ENCODE results near the gene SORL1.

The SORL1 gene

DNA sequence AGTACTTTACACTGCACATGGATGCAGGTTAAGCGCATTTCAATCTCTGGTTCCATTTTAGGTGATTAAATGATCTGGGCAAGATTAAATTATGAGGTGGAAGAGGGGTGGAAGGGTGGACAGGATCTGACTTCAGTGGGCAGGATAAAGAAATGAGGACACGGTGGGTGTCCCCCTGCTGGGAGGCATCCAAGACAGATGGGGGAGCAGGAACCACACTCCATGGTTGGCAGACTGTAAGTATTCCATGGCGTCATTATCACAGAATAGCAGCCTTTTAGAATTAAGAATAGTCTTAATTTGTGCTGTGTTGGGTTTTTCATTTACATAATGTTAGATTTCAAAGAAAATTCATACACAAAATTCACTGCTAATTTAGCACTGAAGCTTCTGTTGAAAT, 7.6 kb upstream of the SORL1 start:
- peak overlapping the region; percentile 98 for H3K27ac ChIP-seq (ENCODE audit: low read depth, low read length, poor library complexity, severe bottlenecking)
- H3K9ac ChIP-seq (ENCODE audit: low read length), result peak overlapping the region; percentile 56; the same call in 1 of the 2 replicates
- no peaks in the 10 kb centered on the region for H3K79me2 ChIP-seq (ENCODE audit: insufficient read depth, low read length)
- H3K9me3 ChIP-seq (ENCODE audit: low read length), result no peaks in the 10 kb centered on the region
- H3F3A ChIP-seq (ENCODE audit: insufficient read depth, low read length), result peaks cover 16% of the 10 kb centered on the region
- no peaks in the 10 kb centered on the region for H3K27me3 ChIP-seq (ENCODE audit: insufficient read depth, low read length)
- H2AFZ ChIP-seq (ENCODE audit: low read length), result no peak overlapping the region
- no peaks in the 10 kb centered on the region for H3K9me2 ChIP-seq (ENCODE audit: low read depth, low read length)
- no peak for TF ChIP-seq EZH2 (IDR thresholded peaks at IDR 0.05; ENCODE audit: borderline replicate concordance, low read length)
- TF ChIP-seq, protein P1, sequence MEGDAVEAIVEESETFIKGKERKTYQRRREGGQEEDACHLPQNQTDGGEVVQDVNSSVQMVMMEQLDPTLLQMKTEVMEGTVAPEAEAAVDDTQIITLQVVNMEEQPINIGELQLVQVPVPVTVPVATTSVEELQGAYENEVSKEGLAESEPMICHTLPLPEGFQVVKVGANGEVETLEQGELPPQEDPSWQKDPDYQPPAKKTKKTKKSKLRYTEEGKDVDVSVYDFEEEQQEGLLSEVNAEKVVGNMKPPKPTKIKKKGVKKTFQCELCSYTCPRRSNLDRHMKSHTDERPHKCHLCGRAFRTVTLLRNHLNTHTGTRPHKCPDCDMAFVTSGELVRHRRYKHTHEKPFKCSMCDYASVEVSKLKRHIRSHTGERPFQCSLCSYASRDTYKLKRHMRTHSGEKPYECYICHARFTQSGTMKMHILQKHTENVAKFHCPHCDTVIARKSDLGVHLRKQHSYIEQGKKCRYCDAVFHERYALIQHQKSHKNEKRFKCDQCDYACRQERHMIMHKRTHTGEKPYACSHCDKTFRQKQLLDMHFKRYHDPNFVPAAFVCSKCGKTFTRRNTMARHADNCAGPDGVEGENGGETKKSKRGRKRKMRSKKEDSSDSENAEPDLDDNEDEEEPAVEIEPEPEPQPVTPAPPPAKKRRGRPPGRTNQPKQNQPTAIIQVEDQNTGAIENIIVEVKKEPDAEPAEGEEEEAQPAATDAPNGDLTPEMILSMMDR (IDR thresholded peaks at IDR 0.05; ENCODE audit: low read length), result no peak
- H3K4me1 ChIP-seq (ENCODE audit: insufficient read depth, low read length, severe bottlenecking), result peaks cover 57% of the 10 kb centered on the region
- peak overlapping the region; percentile 35 for H3K4me3 ChIP-seq (ENCODE audit: low read depth, low read length, poor library complexity, severe bottlenecking)
- peak overlapping the region; percentile 60 for H3K4me2 ChIP-seq (ENCODE audit: low read length)
- no peaks in the 10 kb centered on the region for H3K36me3 ChIP-seq (ENCODE audit: insufficient read depth, low read length)
- H4K20me1 ChIP-seq (ENCODE audit: insufficient read depth, low read length), result no peaks in the 10 kb centered on the region

DNA sequence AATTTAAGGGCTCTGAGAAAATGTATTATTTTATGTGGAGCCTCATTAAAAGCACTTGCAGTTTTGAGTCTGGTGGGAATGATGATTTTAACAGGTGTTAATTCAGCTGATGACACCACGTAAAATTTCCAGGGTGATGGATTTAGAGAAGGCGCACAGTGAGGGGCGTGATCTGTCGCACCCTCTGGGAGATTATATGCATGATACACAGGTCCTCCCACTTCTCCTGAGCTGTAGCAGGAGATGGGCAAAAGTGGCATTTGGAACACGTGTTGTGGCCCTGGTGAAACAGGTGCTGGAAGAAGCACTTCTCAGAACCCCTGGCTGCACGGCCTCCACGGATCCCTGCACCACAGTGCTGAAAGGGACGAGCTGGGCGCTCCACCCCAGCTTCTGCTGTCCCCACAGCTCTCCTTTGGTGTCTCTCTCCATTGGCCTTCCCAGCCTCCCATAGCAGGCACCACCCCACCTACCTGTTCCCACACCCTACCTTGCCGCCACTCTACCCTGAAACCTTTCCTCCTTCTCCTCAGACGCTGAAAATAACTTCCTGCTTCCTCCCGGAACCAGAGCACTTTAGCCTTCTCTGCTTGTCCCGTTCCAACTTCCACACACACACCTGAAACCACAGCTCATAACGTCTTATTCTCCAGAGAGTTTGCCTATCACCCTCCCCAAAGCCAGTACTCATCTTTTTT, 6.9 kb upstream of the SORL1 start:
- no peaks in the 10 kb centered on the region for H3K9me3 ChIP-seq (ENCODE audit: low read length)
- no peaks in the 10 kb centered on the region for H3K9me2 ChIP-seq (ENCODE audit: low read depth, low read length)
- no peaks in the 10 kb centered on the region for H4K20me1 ChIP-seq (ENCODE audit: insufficient read depth, low read length)
- TF ChIP-seq, protein P1 (IDR thresholded peaks at IDR 0.05; ENCODE audit: low read length), result no peak
- TF ChIP-seq EZH2 (IDR thresholded peaks at IDR 0.05; ENCODE audit: borderline replicate concordance, low read length), result no peak
- H3K27ac ChIP-seq (ENCODE audit: low read depth, low read length, poor library complexity, severe bottlenecking), result peak overlapping the region; percentile 98
- peaks cover 64% of the 10 kb centered on the region for H3K4me1 ChIP-seq (ENCODE audit: insufficient read depth, low read length, severe bottlenecking)
- peak overlapping the region; percentile 35 for H3K4me3 ChIP-seq (ENCODE audit: low read depth, low read length, poor library complexity, severe bottlenecking)
- peak overlapping the region; percentile 56 for H3K9ac ChIP-seq (ENCODE audit: low read length)
- peak overlapping the region; percentile 60 for H3K4me2 ChIP-seq (ENCODE audit: low read length)
- H2AFZ ChIP-seq (ENCODE audit: low read length), result no peak overlapping the region
- H3F3A ChIP-seq (ENCODE audit: insufficient read depth, low read length), result peaks cover 17% of the 10 kb centered on the region
- no peaks in the 10 kb centered on the region for H3K36me3 ChIP-seq (ENCODE audit: insufficient read depth, low read length)
- no peaks in the 10 kb centered on the region for H3K79me2 ChIP-seq (ENCODE audit: insufficient read depth, low read length)
- no peaks in the 10 kb centered on the region for H3K27me3 ChIP-seq (ENCODE audit: insufficient read depth, low read length)

DNA sequence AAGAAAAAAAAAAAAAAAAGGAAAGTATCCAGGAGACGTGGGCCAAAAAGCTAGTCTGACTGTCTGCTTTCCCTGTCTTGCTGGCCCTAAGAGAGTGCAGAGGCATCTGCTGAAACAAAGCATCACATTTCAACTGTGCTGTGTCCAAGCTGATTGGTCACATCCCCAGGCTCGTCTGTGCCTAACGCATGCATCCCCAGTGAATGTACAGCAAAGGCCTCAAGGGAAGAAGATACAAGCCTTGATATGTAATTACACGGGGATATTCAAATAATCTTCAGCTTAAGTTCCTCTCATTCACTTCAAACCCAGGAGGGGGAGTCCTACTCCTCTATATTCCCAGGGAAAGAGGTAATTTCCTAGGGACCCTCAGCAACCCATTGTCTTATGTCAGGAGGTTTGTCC, 5.4 kb upstream of the SORL1 start:
- no peaks in the 10 kb centered on the region for H4K20me1 ChIP-seq (ENCODE audit: insufficient read depth, low read length)
- H3K9me3 ChIP-seq (ENCODE audit: low read length), result no peaks in the 10 kb centered on the region
- no peaks in the 10 kb centered on the region for H3K79me2 ChIP-seq (ENCODE audit: insufficient read depth, low read length)
- peak overlapping the region; percentile 11; the same call in 1 of the 2 replicates for H3K4me2 ChIP-seq (ENCODE audit: low read length)
- peaks cover 80% of the 10 kb centered on the region for H3K4me1 ChIP-seq (ENCODE audit: insufficient read depth, low read length, severe bottlenecking)
- no peak overlapping the region for H2AFZ ChIP-seq (ENCODE audit: low read length)
- peaks cover 17% of the 10 kb centered on the region for H3F3A ChIP-seq (ENCODE audit: insufficient read depth, low read length)
- no peak overlapping the region for H3K4me3 ChIP-seq (ENCODE audit: low read depth, low read length, poor library complexity, severe bottlenecking)
- TF ChIP-seq, protein P1 (IDR thresholded peaks at IDR 0.05; ENCODE audit: low read length), result peak; percentile 34; the same call in 1 of the 2 replicates
- TF ChIP-seq EZH2 (IDR thresholded peaks at IDR 0.05; ENCODE audit: borderline replicate concordance, low read length), result no peak
- peak overlapping the region; percentile 98 for H3K27ac ChIP-seq (ENCODE audit: low read depth, low read length, poor library complexity, severe bottlenecking)
- no peaks in the 10 kb centered on the region for H3K27me3 ChIP-seq (ENCODE audit: insufficient read depth, low read length)
- no peaks in the 10 kb centered on the region for H3K9me2 ChIP-seq (ENCODE audit: low read depth, low read length)
- H3K9ac ChIP-seq (ENCODE audit: low read length), result peak overlapping the region; percentile 56; the same call in 1 of the 2 replicates
- H3K36me3 ChIP-seq (ENCODE audit: insufficient read depth, low read length), result no peaks in the 10 kb centered on the region
